Lung microvascular endothelial cell (primary cell): Measurements from ENCODE around the gene MAZ. TPM values are rescaled to one million over a fixed set of nuclear protein-coding genes. Genes with fewer than 3 reads are reported as not detected.
"Not testable (repeated sequence)": the region's sequence is repeated elsewhere in the genome, so short reads cannot be mapped to it uniquely, and the experiment has no call there.

Experiments
- DNase-seq, 2 donors: peaks; one replicate each; pipeline versions ENCODE4 v3.0.0 to v3.0.0-alpha.2; 2010; ENCODE audit warnings: low read depth in 2 of 2
- total RNA-seq: library from RNA; depleted of rRNA; stranded (reverse); fragments of >200 nt; gene quantifications from 2 replicates; pipeline ENCODE4 v1.2.1, GENCODE V29; 2014

MAZ gene
- total RNA-seq: 109 and 125 TPM in 2 replicates

GRCh38 chr16:29806099-29806579 lies at the start of gene MAZ:
MAZ (plus strand) TSS chr16:29806529; CDS start chr16:29806702, 173 bp downstream.
- DNase-seq: no peak

DNA sequence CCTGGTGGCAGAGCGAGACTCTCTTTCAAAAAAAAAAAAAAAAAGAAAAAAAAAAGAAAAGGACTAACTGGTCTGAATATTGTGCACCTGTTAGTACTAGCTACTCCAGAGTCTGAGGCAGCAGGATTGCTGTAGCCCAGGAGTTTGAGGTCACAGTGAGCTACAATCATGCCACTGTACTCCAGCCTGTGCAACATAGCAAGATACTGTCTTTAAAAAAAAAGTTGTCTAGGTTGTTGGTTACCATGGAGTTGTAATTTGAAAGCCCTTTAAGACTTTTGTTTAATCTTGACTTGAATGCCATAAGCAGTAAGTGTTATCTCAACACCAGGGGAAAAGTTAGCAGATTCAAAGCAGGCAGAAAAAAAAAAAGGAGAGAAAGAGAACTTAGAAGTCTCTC lies 49.7 kb upstream of the MAZ start:
- no peak for DNase-seq

DNA sequence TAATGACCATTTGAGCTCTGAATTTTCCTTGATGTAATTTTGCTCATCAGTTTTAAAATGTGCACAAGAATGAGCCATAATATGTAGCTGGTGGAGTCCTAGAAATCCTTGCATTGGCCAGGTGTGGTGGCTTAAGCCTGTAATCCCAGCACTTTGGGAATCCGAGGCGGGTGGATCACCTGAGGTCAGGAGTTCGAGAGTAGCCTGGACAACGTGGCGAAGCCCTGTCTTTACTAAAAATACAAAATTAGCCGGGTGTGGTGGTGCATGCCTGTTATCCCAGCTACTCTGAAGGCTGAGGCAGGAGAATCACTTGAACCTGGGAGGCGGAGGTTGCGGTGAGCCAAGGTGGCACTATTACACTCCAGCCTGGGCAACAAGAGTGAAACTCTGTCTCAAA lies 49.2 kb upstream of the MAZ start:
- not testable (repeated sequence) for DNase-seq

- no peak for DNase-seq
These were observed 48.3 kb upstream of the MAZ start for GRCh38 chr16:29757950-29758466.

- no peak for DNase-seq
These were observed 45.6 kb upstream of the MAZ start for GRCh38 chr16:29760567-29761279.

DNA sequence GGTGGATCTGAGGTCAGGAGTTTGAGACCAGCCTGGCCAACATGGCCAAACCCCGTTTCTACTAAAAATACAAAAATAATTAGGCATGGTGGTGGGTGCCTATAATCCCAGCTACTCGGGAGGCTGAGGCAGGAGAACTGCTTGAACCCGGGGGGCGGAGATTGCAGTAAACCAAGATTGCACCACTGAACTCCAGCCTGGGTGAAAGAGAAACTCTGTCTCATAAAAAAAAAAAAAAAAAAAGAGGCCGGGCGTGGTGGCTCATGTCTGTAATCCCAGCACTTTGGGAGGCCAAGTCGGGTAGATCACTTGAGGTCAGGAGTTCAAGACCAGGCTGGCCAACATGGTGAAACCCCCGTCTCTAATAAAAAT lies 45.1 kb upstream of the MAZ start:
- not testable (repeated sequence) for DNase-seq

DNA sequence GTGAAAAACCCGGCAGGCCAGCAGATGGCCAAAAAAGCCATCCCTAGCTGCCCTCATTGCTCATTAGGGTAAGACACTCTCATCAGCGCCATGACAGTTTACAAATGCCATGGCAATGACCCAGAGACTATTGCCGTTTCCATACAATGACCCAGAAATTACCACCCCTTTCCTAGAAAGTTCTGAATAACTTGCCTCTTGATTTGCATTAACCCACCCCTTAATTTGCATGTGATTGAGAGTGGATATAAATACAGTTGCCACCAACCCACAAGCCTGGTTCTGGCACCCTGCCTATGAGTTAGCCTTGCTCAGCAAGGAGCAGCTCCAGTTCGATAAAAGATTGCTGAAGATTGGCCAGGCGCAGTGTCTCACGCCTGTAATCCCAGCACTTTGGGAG lies 44.4 kb upstream of the MAZ start:
- DNase-seq: no peak

- DNase-seq: no peak
These were observed 43.0 kb upstream of the MAZ start for GRCh38 chr16:29763326-29763725.

- DNase-seq: no peak
These were observed 40.9 kb upstream of the MAZ start for GRCh38 chr16:29765167-29766032.

DNA sequence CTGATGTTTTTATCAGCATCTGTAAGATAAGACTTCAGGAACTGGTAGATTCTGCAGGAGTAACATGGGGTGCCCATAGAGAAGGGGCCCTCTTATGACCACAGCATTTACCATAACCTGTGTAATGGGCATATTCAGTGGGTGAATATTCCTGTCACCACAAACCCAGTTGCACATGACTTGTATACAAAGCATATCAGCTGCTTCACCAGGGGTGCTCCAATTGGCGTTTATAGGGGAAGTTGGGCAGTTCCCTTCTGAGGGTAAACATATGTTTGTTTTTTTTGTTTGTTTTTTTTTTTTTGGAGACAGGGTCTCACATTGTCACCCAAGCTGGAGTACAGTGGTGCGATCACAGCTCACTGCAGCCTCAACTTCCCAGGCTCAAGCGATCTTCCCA lies 39.8 kb upstream of the MAZ start:
- no peak for DNase-seq

DNA sequence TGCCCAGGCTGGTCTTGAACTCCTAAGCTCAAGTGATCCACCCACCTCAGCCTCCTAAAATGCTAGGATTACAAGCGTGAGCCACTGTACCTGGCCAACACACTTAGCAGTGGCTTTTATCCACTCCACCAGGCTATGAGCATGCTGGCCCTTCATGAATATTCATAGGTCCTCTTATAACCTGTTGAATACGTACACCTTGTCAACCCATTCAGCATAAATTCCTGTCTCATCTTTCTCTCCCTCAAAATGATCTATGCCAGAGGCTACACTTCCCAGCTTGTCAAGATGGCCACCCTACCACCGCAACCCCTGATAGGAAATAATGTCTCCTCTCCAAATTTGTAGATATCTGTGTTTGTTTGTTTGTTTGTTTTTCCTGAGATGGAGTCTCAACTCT lies 39.3 kb upstream of the MAZ start:
- DNase-seq: no peak

DNA sequence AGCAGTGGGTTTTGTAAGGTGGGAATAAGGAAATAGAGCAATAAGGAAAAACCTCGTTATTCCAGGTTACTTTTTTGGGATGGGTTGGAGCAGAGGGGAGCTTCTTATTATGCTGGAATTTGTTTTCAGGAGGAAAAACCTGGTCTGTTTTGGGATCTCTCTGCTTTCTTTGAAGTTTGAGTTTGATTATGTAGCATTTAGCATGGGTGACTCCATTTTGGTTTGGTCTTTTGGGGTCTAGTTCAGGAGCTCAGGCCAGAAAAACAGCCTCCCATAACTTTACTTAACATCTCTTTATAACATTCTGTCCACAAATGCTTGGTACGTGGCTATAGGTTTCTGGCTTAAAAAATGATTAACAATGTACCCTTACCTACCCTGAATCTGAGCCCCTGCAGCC lies 36.8 kb upstream of the MAZ start:
- no peak for DNase-seq

DNA sequence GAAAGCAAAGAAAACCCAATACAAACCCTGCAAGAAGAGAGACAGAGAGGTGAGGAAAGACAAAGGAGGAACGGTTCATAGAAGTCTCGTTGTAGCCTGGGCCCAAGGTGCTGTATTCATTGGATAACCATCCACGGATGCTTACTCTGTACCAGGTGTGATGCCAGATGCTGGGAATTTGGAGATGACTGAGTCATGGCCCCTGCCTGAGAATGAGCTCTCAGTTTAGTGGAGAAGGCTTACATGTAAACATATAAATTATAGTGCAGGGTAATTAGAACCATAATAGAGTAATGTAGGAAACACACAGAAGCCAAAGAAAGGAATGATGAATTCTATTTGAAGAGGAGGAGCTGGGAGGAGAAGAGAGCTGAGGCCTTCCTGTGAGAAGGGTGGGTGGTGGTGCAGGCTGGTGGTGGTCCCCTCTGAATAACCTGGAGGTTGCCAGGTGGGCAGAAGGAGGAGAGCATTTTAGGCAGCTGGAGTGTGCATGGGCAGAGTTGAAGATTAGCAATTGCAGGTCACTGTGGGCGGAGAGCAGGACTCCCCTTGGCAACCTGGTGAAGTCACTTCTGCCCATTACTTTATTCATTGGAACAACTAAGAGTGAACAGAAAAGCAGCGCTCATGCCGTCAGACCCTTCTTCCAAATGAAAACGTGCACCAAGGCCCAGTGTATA lies 35.9 kb upstream of the MAZ start:
- no peak for DNase-seq

DNA sequence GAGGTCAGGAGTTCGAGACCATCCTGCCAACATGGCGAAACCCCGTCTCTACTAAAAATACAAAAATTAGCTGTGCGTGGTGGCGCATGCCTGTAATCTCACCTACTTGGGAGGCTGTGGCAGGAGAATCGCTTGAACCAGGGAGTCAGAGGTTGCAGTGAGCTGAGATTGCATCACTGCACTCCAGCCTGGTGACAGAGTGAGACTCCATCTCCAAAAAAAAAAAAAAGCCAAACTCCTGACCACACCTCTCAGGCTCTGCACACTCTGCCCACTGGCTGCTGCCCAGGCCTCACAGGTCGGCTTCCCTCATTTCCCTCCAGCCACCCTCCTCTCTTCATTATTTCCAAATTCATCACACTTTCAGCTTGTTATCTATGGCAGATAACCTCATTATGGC lies 34.0 kb upstream of the MAZ start:
- not testable (repeated sequence) for DNase-seq

DNA sequence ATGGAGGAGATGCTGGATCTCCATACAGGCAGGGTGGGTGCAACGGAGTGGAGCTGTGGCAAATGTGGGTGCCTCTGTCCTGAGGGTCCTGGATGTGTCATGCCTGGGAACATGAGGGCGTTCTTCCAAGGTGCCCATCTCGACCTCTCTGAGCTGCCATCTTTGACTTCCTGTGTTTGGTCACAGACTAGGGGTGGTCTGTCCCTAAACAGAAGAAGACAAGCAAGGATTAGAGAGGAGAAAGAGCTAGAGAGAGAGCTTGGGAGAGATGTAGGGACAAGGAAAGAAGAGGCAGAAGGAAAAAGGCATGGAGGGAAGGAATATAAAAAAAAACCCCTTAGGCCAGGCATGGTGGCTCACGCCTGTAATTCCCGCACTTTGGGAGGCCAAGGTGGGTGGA lies 31.6 kb upstream of the MAZ start:
- no peak for DNase-seq

DNA sequence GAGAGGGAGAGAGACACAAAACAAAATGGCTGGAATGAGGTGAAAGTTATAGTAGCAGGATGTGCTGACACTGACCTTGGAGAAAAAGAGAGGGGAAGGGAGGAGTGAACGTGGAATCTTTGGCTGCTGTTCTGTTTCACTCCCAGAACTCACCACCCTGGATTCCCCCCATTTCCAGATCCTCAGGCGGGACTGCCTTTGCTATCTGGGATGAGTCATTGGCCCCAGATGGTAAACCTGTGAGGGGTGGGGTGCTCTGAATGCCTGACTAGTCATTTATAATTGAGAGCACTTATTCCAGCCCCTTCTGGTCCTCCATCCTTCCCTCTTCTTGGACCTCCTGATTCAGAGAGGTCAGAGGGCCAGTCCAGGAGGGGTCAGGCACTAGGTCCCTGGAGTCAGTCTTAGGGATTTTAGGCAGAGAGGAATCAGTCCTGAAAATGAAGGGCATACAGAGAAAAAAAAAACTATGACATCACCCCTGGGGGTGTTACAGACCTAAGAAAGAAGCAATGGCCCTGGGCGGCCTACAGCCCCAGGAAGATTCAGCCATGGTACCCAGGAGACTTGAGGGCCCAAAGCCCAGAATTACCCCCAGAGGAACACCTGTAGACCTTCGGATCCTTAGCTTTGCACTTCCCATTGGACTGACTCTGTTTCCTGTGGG lies 30.5 kb upstream of the MAZ start:
- DNase-seq: no peak

DNA sequence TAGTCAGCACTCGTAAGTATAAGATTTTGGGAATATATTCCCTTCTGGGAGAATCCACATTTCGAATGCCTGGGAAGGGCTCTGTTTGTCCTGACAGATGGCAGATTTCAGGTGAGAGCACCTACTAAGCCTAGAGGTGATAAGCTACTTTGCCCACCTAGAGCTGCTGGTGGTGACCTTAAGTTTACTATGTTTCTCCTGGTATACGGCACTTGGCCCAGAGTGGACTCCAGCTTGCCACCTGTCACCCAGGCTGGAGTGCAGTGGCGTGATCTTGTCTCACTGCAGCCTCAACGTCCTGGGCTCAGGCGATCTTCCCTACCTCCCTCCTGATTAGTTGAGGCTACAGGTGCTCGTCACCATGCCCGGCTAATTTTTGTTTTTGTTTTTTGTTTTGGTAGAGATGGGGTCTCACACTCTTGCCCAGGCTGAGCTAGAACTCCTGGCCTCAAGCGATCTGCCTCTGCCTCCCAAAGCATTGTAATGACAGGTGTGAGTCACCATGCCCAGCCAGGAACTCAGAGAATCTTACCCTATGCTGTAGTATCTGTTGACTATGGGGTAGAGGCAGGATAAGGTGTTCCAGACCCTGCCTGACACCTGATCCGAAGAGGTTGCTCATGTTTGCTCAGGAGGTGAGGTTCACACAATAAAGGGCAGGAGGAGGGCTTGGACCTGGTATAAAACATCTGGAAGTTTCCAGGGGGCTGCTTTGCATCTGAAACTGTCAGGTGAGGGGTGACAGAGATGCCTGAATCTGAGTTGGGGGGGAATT lies 28.6 kb upstream of the MAZ start, which contains the start of gene ZG16:
TSS of gene ZG16 (plus strand) at position 681 of the 775 bp plus-strand sequence. CDS start 1,011 bp downstream, outside the sequence.
- DNase-seq: no peak

- DNase-seq: no peak
These were observed 26.9 kb upstream of the MAZ start for GRCh38 chr16:29779474-29779873.

GRCh38 chr16:29783094-29783953 lies 23.0 kb upstream of the MAZ start:
- not testable (repeated sequence) for DNase-seq

- no peak for DNase-seq
These were observed 22.2 kb upstream of the MAZ start for GRCh38 chr16:29784157-29784556.
